GM11168 (cell line): ENCODE measurements around the gene IKBKG.
"Not testable (repeated sequence)": the region's sequence is repeated elsewhere in the genome, so short reads cannot be mapped to it uniquely, and the experiment has no call there.

Experiments used
- in situ Hi-C: fragments of 300-500 bp; cut with MboI; formaldehyde crosslinking; loops from one replicate; pipeline ENCODE4 v1.12.0; 2022; ENCODE audit warnings: low sequenced_read_pairs; ENCODE audit not compliant: unreplicated experiment

The IKBKG gene, protein sequence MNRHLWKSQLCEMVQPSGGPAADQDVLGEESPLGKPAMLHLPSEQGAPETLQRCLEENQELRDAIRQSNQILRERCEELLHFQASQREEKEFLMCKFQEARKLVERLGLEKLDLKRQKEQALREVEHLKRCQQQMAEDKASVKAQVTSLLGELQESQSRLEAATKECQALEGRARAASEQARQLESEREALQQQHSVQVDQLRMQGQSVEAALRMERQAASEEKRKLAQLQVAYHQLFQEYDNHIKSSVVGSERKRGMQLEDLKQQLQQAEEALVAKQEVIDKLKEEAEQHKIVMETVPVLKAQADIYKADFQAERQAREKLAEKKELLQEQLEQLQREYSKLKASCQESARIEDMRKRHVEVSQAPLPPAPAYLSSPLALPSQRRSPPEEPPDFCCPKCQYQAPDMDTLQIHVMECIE

DNA sequence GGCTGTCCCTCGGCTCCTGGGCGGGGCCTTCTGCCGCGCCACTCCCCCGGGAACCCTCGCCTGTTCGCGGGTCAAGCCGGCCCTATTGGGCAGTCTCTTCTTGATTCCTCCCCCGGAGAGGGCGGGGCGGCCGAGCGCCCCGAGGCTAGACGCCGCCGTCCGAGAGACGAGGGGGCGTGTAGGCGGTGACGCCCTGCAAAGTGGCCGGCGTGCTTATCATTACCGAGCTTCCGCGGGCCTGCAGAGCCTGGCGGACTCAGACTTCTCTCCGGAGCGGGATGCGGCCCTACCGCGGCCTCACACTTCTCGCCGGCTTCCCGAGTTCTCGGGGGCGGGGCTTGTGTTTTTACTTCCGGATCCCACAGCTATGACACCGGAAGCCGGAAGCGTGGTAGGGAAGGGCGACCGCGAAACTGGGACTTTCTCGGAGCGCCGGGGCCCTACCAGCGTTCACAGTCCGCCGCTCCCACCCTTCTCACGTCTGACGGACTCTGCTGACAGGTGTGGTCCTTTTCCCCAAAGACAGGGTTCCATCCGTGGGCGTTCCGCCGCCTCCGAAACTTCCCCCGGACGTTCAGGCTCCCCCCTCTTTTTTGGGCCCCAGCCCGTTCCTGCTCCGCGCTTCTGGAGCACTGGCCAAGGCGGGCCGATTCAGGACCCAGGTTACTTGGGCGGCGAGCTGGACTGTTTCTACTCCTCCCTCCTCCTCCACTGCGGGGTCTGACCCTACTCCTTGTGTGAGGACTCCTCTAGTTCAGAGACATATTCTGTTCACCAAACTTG lies at the start of gene IKBKG:
IKBKG (plus strand) TSS at position 376 of the 783 bp plus-strand sequence. CDS start 4,383 bp downstream, outside the sequence.
- in situ Hi-C loops: loop anchor here (25.0 kb wide), 1 partner anchor 110 kb away; the partner anchor contains the start of genes ATP6AP1, FAM50A and GDI1

GRCh38 chrX:154501423-154501822 lies 46.0 kb upstream of the IKBKG start:
- in situ Hi-C loops: not testable (repeated sequence)

- in situ Hi-C loops: no loop called here
Measured at GRCh38 chrX:154502098-154502497, 45.3 kb upstream of the IKBKG start.

DNA sequence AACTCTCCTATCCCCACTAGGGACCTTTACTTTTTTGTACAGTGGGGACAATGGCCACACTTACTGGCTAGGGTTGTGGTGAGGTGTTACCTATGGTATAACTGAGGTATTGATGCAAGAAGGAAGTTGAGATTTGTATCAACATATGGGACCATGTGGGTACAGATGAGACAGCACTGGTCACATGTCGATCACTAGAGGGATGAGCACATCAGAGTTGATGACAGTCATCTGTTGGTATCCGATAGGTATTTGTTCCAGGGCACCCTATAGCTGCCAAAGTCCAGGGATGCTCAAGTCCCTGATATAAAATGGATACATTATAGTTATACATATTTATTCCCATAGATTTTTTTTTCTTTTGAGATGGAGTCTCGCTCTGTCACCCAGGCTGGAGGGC lies 44.4 kb upstream of the IKBKG start:
- in situ Hi-C loops: no loop called here

DNA sequence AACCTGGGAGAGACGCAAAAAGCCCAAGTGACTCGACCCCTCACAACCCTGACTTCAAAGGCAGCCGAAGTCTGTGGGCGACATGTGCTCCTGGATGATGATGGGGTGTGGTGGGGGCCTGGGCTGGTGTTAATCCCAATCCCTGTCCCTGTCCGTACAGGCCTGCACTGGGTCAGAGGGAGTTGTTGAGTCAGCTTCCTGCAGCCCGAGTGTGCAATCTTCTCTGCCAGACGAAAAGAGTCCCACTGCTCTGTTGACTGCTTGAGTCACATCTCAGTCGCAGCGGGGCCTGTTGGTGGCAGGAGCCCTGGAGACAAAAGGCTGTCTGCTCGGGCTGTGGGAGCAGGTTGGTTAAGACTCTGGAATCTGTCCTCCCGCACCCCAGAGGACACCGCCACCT lies 41.7 kb upstream of the IKBKG start:
- in situ Hi-C loops: no loop called here

DNA sequence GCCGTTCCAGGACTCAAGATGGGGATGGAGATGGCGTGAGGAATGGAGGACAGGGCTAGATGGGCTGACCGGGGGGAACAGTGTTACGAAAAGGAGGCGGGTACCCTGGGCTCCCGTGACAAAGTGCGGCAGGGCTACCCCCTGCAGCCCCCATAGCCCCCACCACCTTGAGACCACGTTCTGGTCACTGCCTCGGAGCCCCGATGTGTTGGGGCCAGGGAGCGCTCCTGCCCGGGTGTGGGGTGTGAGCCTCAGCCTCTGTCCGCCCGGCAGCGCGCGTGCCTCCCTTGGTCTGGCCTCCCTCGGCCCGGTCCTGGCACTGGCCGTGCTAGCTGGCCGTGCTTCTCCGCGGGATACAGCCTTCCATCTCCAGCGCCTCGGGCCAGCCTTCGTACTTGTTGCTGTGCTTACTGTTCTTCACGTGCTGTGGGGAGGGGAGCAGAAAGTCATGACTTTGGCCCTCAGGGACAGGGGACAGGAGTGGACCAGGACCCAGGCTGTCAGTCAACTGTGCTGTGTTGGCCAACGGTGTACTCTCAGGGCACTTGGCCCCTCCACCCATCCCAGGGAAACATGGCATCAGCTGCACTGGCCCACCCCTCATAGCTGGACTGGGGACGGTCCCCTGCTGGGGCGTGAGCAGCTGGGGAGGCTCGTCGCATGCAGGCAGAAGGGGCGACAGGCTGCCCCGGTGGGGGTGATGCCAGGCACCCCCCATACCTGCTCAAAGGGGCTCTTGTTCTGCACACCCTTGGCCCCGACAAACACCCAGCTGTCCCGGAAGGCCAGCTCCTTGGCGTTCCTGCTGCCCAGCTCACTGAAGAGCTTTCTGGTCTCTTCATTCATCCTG lies 40.7 kb upstream of the IKBKG start:
- in situ Hi-C loops: no loop called here

- in situ Hi-C loops: no loop called here
Measured at GRCh38 chrX:154507673-154508383, 39.6 kb upstream of the IKBKG start.

DNA sequence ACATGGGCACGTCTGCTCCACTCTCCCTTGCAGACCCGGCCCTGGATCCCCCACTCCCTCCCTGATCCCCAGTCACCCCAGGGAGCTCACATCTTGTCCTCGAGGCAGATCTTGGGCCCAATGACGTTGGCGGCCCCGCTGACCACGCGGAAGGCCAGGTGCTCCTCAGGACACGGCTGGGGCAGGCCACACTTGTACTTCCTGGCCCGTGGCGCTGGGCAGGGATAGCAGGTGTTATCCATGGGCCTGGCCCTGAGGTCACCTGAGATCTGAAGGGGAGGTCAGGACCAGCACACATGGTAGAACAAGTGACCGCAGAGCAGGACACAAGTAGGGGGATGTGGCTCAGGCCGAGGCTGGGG lies 39.1 kb upstream of the IKBKG start:
- in situ Hi-C loops: no loop called here

GRCh38 chrX:154509455-154509854 lies 38.0 kb upstream of the IKBKG start:
- in situ Hi-C loops: no loop called here

- in situ Hi-C loops: no loop called here
Measured at GRCh38 chrX:154511761-154512160, 35.7 kb upstream of the IKBKG start.

- in situ Hi-C loops: no loop called here
Measured at GRCh38 chrX:154512879-154513553, 34.4 kb upstream of the IKBKG start.

DNA sequence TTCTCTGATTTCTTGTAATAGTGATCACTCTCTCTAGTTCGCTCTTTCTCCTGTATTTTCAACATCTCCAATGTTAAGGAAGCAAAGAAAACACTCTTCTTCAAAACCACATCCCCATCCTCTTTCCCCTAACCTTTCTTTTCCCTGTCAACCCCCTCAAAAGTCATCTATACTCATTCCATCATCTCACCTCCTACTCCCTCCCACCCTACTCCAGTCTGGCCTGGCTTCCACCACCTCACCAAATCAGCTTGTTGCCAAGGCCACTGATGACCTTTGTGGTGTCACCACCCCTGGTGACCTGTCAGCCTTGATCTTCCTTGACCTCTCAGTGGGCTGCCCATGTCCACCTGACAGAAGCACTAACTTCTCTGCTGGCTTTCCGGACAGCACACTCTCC lies 33.7 kb upstream of the IKBKG start:
- in situ Hi-C loops: no loop called here

DNA sequence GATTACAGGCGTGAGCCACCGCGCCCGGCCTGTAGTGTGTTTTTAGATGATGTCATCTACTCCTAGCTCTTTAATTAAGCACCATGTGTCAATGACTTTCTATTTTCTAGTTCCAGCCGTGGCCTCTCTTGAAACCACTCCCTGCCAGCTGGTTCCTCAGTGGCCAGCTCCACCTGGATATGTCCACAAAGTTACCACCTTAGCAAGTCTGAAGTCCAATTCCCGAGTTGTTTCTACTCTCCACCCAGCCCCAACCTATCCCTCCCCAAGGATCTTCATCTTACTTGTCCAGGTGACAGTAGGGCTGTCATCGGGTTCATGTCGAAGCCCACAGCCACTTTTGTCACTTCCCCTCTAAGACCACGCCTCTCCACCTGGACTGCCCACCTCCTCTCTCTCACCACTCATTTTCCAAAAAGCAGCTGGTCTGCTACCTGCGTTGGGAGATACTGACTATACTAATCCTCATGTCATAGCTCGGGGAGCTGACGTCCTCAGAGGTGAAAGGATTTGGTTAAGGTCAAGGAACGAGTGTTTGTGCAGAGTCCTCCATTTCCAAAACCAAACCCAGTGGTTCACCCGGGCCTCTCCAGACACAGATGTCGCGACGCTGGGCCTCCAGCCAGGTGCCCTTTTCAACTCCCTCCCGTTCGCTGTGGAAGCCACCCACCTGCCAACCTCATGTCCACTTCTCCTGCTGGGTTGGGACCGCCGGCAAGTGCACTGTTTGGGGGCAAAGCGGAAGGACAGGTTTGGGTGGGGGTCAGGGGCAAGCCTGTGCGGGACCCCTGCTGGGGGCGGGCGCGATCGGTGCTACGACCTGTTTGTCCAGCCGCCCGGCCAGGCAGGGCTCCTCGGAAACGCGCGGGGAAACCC lies 32.1 kb upstream of the IKBKG start:
- in situ Hi-C loops: no loop called here

DNA sequence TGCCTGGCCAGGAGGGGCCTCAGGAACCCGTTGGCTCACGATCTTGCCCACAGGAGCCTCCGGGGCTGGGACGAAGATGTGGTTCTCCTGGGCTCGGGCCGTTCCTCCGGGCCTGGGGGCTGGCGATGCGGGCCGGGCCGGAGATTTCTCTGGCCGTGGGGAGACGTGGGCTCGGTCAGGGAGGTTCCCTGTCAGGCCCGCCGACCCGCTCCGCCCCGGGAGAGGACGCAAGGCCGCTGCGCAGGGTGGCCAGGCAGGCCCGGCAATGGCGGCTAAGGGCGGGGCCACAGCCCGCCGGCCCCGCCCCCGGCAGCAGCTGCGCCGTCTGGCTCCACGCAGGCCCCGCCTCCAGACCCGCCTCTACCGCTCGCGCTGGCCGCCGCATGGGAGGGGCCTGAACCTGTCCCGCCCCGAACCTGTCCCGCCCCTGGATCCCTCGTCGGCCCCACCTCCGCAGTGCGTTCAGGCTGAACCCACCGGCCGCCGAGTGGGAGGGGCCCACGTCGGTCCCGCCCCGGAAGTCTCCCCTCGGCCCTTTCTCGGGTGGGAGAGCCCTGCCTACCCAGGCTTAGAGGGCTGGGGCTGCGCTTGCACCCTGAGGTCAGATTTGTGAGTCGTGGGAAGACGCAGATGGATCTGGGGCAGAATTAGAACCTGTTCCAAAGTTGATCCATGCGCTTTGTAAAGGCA lies 31.3 kb upstream of the IKBKG start, which contains the start of gene FAM3A:
FAM3A (minus strand) TSS at position 267 of the 690 bp plus-strand sequence. CDS start 460 bp downstream, outside the sequence.
- in situ Hi-C loops: no loop called here

DNA sequence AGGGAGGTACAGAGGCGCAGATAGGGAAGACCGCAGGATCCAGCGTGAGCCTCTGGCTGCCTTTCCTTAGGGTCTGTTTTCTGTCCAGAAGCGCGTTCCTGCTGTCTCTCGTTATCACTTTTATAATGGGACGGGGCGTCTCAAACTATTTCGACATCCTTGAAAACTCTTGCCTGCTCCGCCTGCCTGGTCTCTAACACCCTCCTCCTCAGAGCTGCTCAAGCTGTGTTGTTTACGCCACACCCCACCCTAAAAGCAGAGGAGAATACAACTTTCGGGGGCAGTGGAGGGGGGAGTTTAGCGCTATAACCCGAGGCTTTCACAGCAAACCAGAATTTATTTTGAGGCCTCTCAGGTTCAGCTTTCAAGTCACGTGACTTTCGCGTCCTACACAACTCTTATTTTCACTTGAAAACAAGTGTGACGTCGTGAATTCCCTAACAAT lies 30.7 kb upstream of the IKBKG start:
- in situ Hi-C loops: no loop called here

- in situ Hi-C loops: no loop called here
Measured at GRCh38 chrX:154517101-154517781, 30.2 kb upstream of the IKBKG start.

- in situ Hi-C loops: no loop called here
Measured at GRCh38 chrX:154519389-154519788, 28.0 kb upstream of the IKBKG start.
